ENCODE results near the gene POLG.

GRCh38 chr15:89309993-89310392 lies 24.6 kb downstream of the POLG start:
- TF ChIP-seq CTCF (IDR thresholded peaks at IDR 0.05) = no peak
- no peak for TF ChIP-seq POLR2A (IDR thresholded peaks at IDR 0.05)

Data from esophagus squamous epithelium (tissue), 4 donors.